Activated CD8-positive, alpha-beta memory T cell treated with anti-CD3 and anti-CD28 coated beads for 36 hours (primary cell): ENCODE measurements around the gene FAF1. TPM values are rescaled to one million over a fixed set of nuclear protein-coding genes. Genes with fewer than 3 reads are reported as not detected.

ENCODE experiments used
- CTCF ChIA-PET: fragments of 350-600 bp; sonication (Branson Sonifier 250); formaldehyde crosslinking; loops from one replicate; lab custom pipeline; 2021; ENCODE audit warnings: antibody characterized with exemption; lab: Charles Lee
- POLR2A ChIA-PET: fragments of 350-600 bp; sonication (Branson Sonifier 250); formaldehyde crosslinking; loops from one replicate; lab custom pipeline; 2021; ENCODE audit warnings: antibody characterized with exemption; lab: Charles Lee
- total RNA-seq, 2 experiments: library from RNA; stranded (reverse); gene quantifications; one replicate each; pipeline ENCODE4 v1.2.3, GENCODE V29; 2021

The FAF1 gene
- total RNA-seq, 2 experiments from 2014 or later = 79.7 to 86.4 TPM

GRCh38 chr1:50422675-50422945, 537.5 kb downstream of the FAF1 start:
- CTCF ChIA-PET = no interaction called here
- POLR2A ChIA-PET = no interaction called here

GRCh38 chr1:50421768-50422674, 538.0 kb downstream of the FAF1 start:
- ChIA-PET CTCF (no interaction called here), POLR2A (no interaction called here)

- ChIA-PET POLR2A (no interaction called here), CTCF (no interaction called here)
Measured at GRCh38 chr1:50421366-50421748, 538.7 kb downstream of the FAF1 start.

GRCh38 chr1:50420689-50421365, 539.2 kb downstream of the FAF1 start:
- POLR2A ChIA-PET = no interaction called here
- CTCF ChIA-PET = no interaction called here

GRCh38 chr1:50419907-50420677, 540.0 kb downstream of the FAF1 start:
- CTCF ChIA-PET = no interaction called here
- POLR2A ChIA-PET = no interaction called here

GRCh38 chr1:50419192-50419906, 540.7 kb downstream of the FAF1 start:
- CTCF ChIA-PET = no interaction called here
- POLR2A ChIA-PET = no interaction called here

GRCh38 chr1:50418600-50419109, 541.4 kb downstream of the FAF1 start:
- ChIA-PET POLR2A (no interaction called here), CTCF (no interaction called here)

GRCh38 chr1:50417946-50418599, 542.0 kb downstream of the FAF1 start:
- POLR2A ChIA-PET = no interaction called here
- CTCF ChIA-PET = no interaction called here

GRCh38 chr1:50417507-50417906, 542.6 kb downstream of the FAF1 start:
- ChIA-PET CTCF (no interaction called here), POLR2A (no interaction called here)

- ChIA-PET POLR2A (no interaction called here), CTCF (interaction anchor here (0.6 kb wide), 1 partner anchor 641 kb away, joined by 3 read pairs; no protein-coding TSS in a partner anchor)
Measured at GRCh38 chr1:50416553-50417453, 543.3 kb downstream of the FAF1 start.

- ChIA-PET CTCF (interaction anchor here (0.6 kb wide), 1 partner anchor 640 kb away, joined by 3 read pairs; no protein-coding TSS in a partner anchor), POLR2A (no interaction called here)
Measured at GRCh38 chr1:50416150-50416527, 543.9 kb downstream of the FAF1 start.

GRCh38 chr1:50415235-50416149, 544.6 kb downstream of the FAF1 start:
- POLR2A ChIA-PET = no interaction called here
- CTCF ChIA-PET = interaction anchor here (0.8 kb wide), 1 partner anchor 8 kb away, joined by 3 read pairs; the partner anchor contains the start of gene DMRTA2

- ChIA-PET CTCF (interaction anchor here (0.8 kb wide), 1 partner anchor 9 kb away, joined by 3 read pairs; the partner anchor contains the start of gene DMRTA2), POLR2A (no interaction called here)
Measured at GRCh38 chr1:50414853-50415234, 545.2 kb downstream of the FAF1 start.

- ChIA-PET CTCF (interaction anchor here (0.6 kb wide), 1 partner anchor 542 kb away, joined by 3 read pairs; no protein-coding TSS in a partner anchor), POLR2A (no interaction called here)
Measured at GRCh38 chr1:50412813-50413476, 547.1 kb downstream of the FAF1 start.

GRCh38 chr1:50405814-50406213, 554.3 kb downstream of the FAF1 start:
- ChIA-PET POLR2A (no interaction called here), CTCF (no interaction called here)

- POLR2A ChIA-PET = no interaction called here
- CTCF ChIA-PET = interaction anchor here (0.6 kb wide), 1 partner anchor 1318 kb away, joined by 5 read pairs; no protein-coding TSS in a partner anchor
Measured at GRCh38 chr1:50393522-50394120, 566.4 kb downstream of the FAF1 start.
